ENCODE results near the gene UBASH3B. TPM values are rescaled to one million over a fixed set of nuclear protein-coding genes. Genes with fewer than 3 reads are reported as not detected.
A peak's percentile ranks its signal among the peaks of the same experiment; 100 is the strongest.

The UBASH3B gene
- total RNA-seq, 1 experiment from 2014 or later = 8.0 TPM

DNA sequence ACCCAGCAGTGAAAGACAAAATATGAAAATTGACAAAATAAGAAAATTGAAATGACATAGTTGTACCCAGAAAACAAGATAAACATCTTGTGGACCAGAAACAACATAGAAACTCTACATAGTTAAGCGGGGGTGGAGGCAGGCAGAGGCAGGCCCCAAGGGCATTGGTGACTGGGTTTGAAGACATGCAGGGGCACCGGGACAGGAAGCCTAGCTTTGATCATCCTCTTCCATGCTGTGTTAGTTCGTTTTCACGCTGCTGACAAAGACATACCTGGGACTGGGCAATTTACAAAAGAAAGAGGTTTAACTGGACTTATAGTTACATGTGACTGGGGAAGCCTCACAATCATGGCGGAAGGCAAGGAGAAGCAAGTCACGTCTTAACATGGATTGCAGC lies 149.3 kb downstream of the UBASH3B start:
- DNase-seq = no peak
- Histone ChIP-seq H3K27me3 (ENCODE audit: insufficient read depth, low read length) (no peaks in the 10 kb centered on the region), H3K9me3 (ENCODE audit: control insufficient read depth, low read depth, low read length) (no peaks in the 10 kb centered on the region), H2AFZ (ENCODE audit: low read length) (no peak overlapping the region), H3K79me2 (ENCODE audit: insufficient read depth, low read length) (no peaks in the 10 kb centered on the region), H3K14ac (ENCODE audit: insufficient read depth, low read length) (no peak overlapping the region), H3K4ac (ENCODE audit: low read depth, low read length) (no peak overlapping the region), H4K20me1 (ENCODE audit: control insufficient read depth, insufficient read depth, insufficient read length) (no peaks in the 10 kb centered on the region), H2BK15ac (ENCODE audit: low read depth, low read length) (no peak overlapping the region), H4K8ac (replicated peaks; ENCODE audit: insufficient read length, low read depth, low read length) (no peak overlapping the region), H3K79me1 (ENCODE audit: insufficient read depth, low read depth, low read length, poor library complexity, severe bottlenecking) (no peaks in the 10 kb centered on the region), H3K4me2 (ENCODE audit: insufficient read depth, insufficient read length, low read length) (no peak overlapping the region), H2BK12ac (ENCODE audit: insufficient read length, low read depth, low read length) (no peak overlapping the region), H2BK20ac (ENCODE audit: low read depth, low read length, poor library complexity, severe bottlenecking) (no peak overlapping the region), H4K91ac (ENCODE audit: insufficient read length, low read depth, low read length) (no peak overlapping the region), H3K18ac (ENCODE audit: insufficient read length, low read depth, low read length) (no peak overlapping the region), H3K23me2 (ENCODE audit: insufficient read length, low read depth, low read length, poor library complexity, severe bottlenecking) (no peaks in the 10 kb centered on the region), H2AK5ac (ENCODE audit: insufficient read length, low read length) (no peak overlapping the region), H4K5ac (ENCODE audit: insufficient read length, low read depth, low read length) (no peak overlapping the region), H2BK120ac (ENCODE audit: low read depth, low read length, poor library complexity, severe bottlenecking) (no peak overlapping the region), H3K9ac (ENCODE audit: extremely low read depth, insufficient read length, low read length) (no peak overlapping the region), H3K23ac (ENCODE audit: insufficient read length, low read depth, low read length) (no peak overlapping the region), H3K27ac (ENCODE audit: insufficient read length, low read depth, low read length) (no peak overlapping the region), H3K56ac (ENCODE audit: insufficient read length, low read depth, low read length) (no peak overlapping the region), H3T11ph (ENCODE audit: low read length) (no peak overlapping the region), H2BK5ac (ENCODE audit: insufficient read length, low read length) (no peak overlapping the region), H3K4me1 (ENCODE audit: insufficient read depth, low read length) (peaks cover 2% of the 10 kb centered on the region; the same call in 1 of the 2 replicates)
- Mint-ChIP-seq H3K4me3 (no peak overlapping the region), H3K36me3 (ENCODE audit: insufficient read depth in 1 of 3, low read depth in 3 of 3) (no peaks in the 10 kb centered on the region; a peak in 1 of 7 replicates), H3K4me1 (peaks cover 23 to 34% of the 10 kb centered on the region in 2 experiments), H3K27me3 (ENCODE audit: low read depth) (no peaks in the 10 kb centered on the region), H3K27ac (peak overlapping the region in 1 of 3 experiments; percentile 66; a peak in 4 of 7 replicates), H3K9me3 (no peaks in the 10 kb centered on the region)
- TF ChIP-seq, protein P1, sequence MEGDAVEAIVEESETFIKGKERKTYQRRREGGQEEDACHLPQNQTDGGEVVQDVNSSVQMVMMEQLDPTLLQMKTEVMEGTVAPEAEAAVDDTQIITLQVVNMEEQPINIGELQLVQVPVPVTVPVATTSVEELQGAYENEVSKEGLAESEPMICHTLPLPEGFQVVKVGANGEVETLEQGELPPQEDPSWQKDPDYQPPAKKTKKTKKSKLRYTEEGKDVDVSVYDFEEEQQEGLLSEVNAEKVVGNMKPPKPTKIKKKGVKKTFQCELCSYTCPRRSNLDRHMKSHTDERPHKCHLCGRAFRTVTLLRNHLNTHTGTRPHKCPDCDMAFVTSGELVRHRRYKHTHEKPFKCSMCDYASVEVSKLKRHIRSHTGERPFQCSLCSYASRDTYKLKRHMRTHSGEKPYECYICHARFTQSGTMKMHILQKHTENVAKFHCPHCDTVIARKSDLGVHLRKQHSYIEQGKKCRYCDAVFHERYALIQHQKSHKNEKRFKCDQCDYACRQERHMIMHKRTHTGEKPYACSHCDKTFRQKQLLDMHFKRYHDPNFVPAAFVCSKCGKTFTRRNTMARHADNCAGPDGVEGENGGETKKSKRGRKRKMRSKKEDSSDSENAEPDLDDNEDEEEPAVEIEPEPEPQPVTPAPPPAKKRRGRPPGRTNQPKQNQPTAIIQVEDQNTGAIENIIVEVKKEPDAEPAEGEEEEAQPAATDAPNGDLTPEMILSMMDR (conservative IDR thresholded peaks at IDR 0.05) = no peak
- no CpG with 5 or more reads among the region's 6 CpGs for WGBS (ENCODE audit: extremely low coverage, insufficient read length, low lambda C conversion rate)
